IMR-90 (cell line): ENCODE results near the gene CATSPERZ.

ENCODE experiments used
- BHLHE40 ChIP-seq: fragments of 150-350 bp; IDR thresholded peaks from 2 replicates; pipeline ENCODE4 v1.6.1; 2016; ENCODE audit warnings: mild to moderate bottlenecking, low read depth, low read length
- CEBPB ChIP-seq: IDR thresholded peaks from 2 replicates; pipeline ENCODE4 v1.6.1; 2012; ENCODE audit warnings: low read depth, low read length, improper control_type of control experiment
- CHD1 ChIP-seq: IDR thresholded peaks from 2 replicates; pipeline ENCODE4 v1.6.1; 2012; ENCODE audit warnings: low read depth, low read length, improper control_type of control experiment
- MAFK ChIP-seq: IDR thresholded peaks from 2 replicates; pipeline ENCODE4 v1.6.1; 2012; ENCODE audit warnings: low read depth, low read length, improper control_type of control experiment
- USF2 ChIP-seq: fragments of 150-350 bp; IDR thresholded peaks from 2 replicates; pipeline ENCODE4 v1.6.1; 2017; ENCODE audit warnings: mild to moderate bottlenecking, antibody characterized with exemption, low read length, low read depth

- TF ChIP-seq CEBPB, result peak; percentile 37; the same call in 1 of the 2 replicates
- TF ChIP-seq CHD1, result no peak
- TF ChIP-seq BHLHE40, result no peak
- no peak for TF ChIP-seq MAFK
- TF ChIP-seq USF2, result no peak
These were observed 31.1 kb upstream of the CATSPERZ start for GRCh38 chr11:64268893-64269539.
